Muscle of leg (tissue), 11 donors: ENCODE results near the gene ZDHHC11. TPM values are rescaled to one million over a fixed set of nuclear protein-coding genes. Genes with fewer than 3 reads are reported as not detected.
"Not testable (repeated sequence)": the region's sequence is repeated elsewhere in the genome, so short reads cannot be mapped to it uniquely, and the experiment has no call there.

Experiments used
- DNase-seq: peaks from one replicate; pipeline ENCODE4 v3.0.0; 2013
- H3K27ac ChIP-seq: one replicate; pipeline ENCODE4 v1.5.1; 2013; ENCODE audit warnings: mild to moderate bottlenecking, low read length, control low read depth
- H3K27me3 ChIP-seq: one replicate; pipeline ENCODE4 v1.6.1; 2013; ENCODE audit warnings: low read length; ENCODE audit not compliant: control insufficient read depth, insufficient read depth
- H3K36me3 ChIP-seq: one replicate; pipeline ENCODE4 v1.6.1; 2013; ENCODE audit warnings: low read length; ENCODE audit not compliant: control insufficient read depth, insufficient read depth
- H3K4me1 ChIP-seq: one replicate; pipeline ENCODE4 v1.6.1; 2013; ENCODE audit warnings: low read length; ENCODE audit not compliant: control insufficient read depth, insufficient read depth
- H3K4me3 ChIP-seq: one replicate; pipeline ENCODE4 v1.5.1; 2013; ENCODE audit warnings: low read length, control low read depth
- H3K9me3 ChIP-seq: replicated peaks from 2 replicates; pipeline ENCODE4 v1.6.1; 2013; ENCODE audit warnings: low read depth, low read length; ENCODE audit not compliant: control insufficient read depth
- WGBS: methylation state at CpG from one replicate; pipeline ENCODE4 v1.1.5; 2013; ENCODE audit warnings: missing lambda C conversion rate; ENCODE audit not compliant: insufficient coverage; 5-methylcytosine and 5-hydroxymethylcytosine counted together
- polyA plus RNA-seq, 8 donors: library from polyadenylated mRNA; unstranded; fragments of 120-200 nt; gene quantifications; one replicate each; pipeline versions ENCODE4 v1.2.1 to v1.2.3, GENCODE V29; 2013; ENCODE audit warnings: inconsistent platforms in 1 of 8, low replicate concordance in 1 of 8; ENCODE audit not compliant: insufficient read length in 8 of 8, insufficient read depth in 1 of 8
- total RNA-seq: library from RNA; stranded (reverse); fragments of 120-200 nt; gene quantifications from one replicate; pipeline ENCODE4 v1.2.4, GENCODE V29; 2013

Gene ZDHHC11
- total and polyA plus RNA-seq, 9 donors, result 2.8 to 24.9 (median 10.5) TPM

- not testable (repeated sequence) for H3K27me3 ChIP-seq, H3K9me3 ChIP-seq, H3K4me1 ChIP-seq, H3K36me3 ChIP-seq, H3K27ac ChIP-seq, H3K4me3 ChIP-seq, DNase-seq
- no CpG with 5 or more reads among the region's 2 CpGs for WGBS
Measured at GRCh38 chr5:834013-834412, 16.8 kb downstream of the ZDHHC11 start.

- WGBS, result 88% methylated on average over 3 of the region's 19 CpGs
- not testable (repeated sequence) for DNase-seq, H3K9me3 ChIP-seq
Measured at GRCh38 chr5:828194-828593, 22.6 kb downstream of the ZDHHC11 start.

GRCh38 chr5:825544-825943 is 25.2 kb downstream of the ZDHHC11 start:
- H3K27me3 ChIP-seq, H3K27ac ChIP-seq, H3K4me3 ChIP-seq, H3K36me3 ChIP-seq, H3K9me3 ChIP-seq, H3K4me1 ChIP-seq, DNase-seq: not testable (repeated sequence)
- no CpG with 5 or more reads among the region's 1 CpG for WGBS

More at GRCh38 chr5:828194-828593, 22.6 kb downstream of the ZDHHC11 start:
- H3K36me3 ChIP-seq, H3K4me3 ChIP-seq, H3K4me1 ChIP-seq, H3K27ac ChIP-seq, H3K27me3 ChIP-seq: not testable (repeated sequence)

- Histone ChIP-seq H3K4me1 (no peaks in the 10 kb centered on the region), H3K36me3 (no peaks in the 10 kb centered on the region), H3K27ac (no peak overlapping the region), H3K4me3 (no peak overlapping the region), H3K27me3 (peaks cover 3% of the 10 kb centered on the region), H3K9me3 (no peaks in the 10 kb centered on the region)
- 72% methylated on average over 3 of the region's 8 CpGs for WGBS
- DNase-seq, result no peak
Measured at GRCh38 chr5:821504-821903, 29.3 kb downstream of the ZDHHC11 start.

GRCh38 chr5:820245-820644 is 30.5 kb downstream of the ZDHHC11 start:
- Histone ChIP-seq H3K27ac (no peak overlapping the region), H3K27me3 (peaks cover 3% of the 10 kb centered on the region), H3K4me3 (no peak overlapping the region), H3K4me1 (no peaks in the 10 kb centered on the region), H3K9me3 (peaks cover 5% of the 10 kb centered on the region), H3K36me3 (no peaks in the 10 kb centered on the region)
- WGBS, result 50% methylated on average over 1 of the region's 3 CpGs
- no peak for DNase-seq

GRCh38 chr5:819078-819477 is 31.7 kb downstream of the ZDHHC11 start:
- Histone ChIP-seq H3K36me3 (no peaks in the 10 kb centered on the region), H3K9me3 (peaks cover 5% of the 10 kb centered on the region), H3K27me3 (peaks cover 3% of the 10 kb centered on the region), H3K4me1 (no peaks in the 10 kb centered on the region), H3K27ac (no peak overlapping the region), H3K4me3 (no peak overlapping the region)
- WGBS, result 77% methylated on average over 3 of the region's 3 CpGs
- no peak for DNase-seq

- no peaks in the 10 kb centered on the region for H3K4me1 ChIP-seq
- peaks cover 5% of the 10 kb centered on the region for H3K9me3 ChIP-seq
- H3K27ac ChIP-seq, result no peak overlapping the region
- H3K27me3 ChIP-seq, result peaks cover 3% of the 10 kb centered on the region
- H3K4me3 ChIP-seq, result no peak overlapping the region
- H3K36me3 ChIP-seq, result no peaks in the 10 kb centered on the region
- WGBS, result 83% methylated on average over 13 of the region's 15 CpGs
- DNase-seq, result no peak
Measured at GRCh38 chr5:816176-816575, 34.6 kb downstream of the ZDHHC11 start.

- Histone ChIP-seq H3K27ac (no peak overlapping the region), H3K27me3 (peaks cover 3% of the 10 kb centered on the region), H3K9me3 (peaks cover 5% of the 10 kb centered on the region), H3K4me3 (no peak overlapping the region), H3K4me1 (no peaks in the 10 kb centered on the region), H3K36me3 (no peaks in the 10 kb centered on the region)
- no CpG with 5 or more reads among the region's 3 CpGs for WGBS
- DNase-seq, result no peak
Measured at GRCh38 chr5:815449-815848, 35.3 kb downstream of the ZDHHC11 start.

- H3K4me3 ChIP-seq, H3K4me1 ChIP-seq, H3K27me3 ChIP-seq, H3K9me3 ChIP-seq, H3K27ac ChIP-seq, H3K36me3 ChIP-seq, DNase-seq: not testable (repeated sequence)
- whole genome bisulfite sequencing, result no CpG with 5 or more reads among the region's 5 CpGs
Measured at GRCh38 chr5:813575-813974, 37.2 kb downstream of the ZDHHC11 start.

- H3K27me3 ChIP-seq, DNase-seq, H3K9me3 ChIP-seq, H3K4me3 ChIP-seq, H3K27ac ChIP-seq, H3K4me1 ChIP-seq, H3K36me3 ChIP-seq: not testable (repeated sequence)
- WGBS, result no CpG with 5 or more reads among the region's 9 CpGs
Measured at GRCh38 chr5:811384-811783, 39.4 kb downstream of the ZDHHC11 start.

GRCh38 chr5:807719-808514 is 42.9 kb downstream of the ZDHHC11 start:
- H3K27me3 ChIP-seq, H3K4me1 ChIP-seq, H3K9me3 ChIP-seq, DNase-seq, H3K36me3 ChIP-seq, H3K27ac ChIP-seq, H3K4me3 ChIP-seq: not testable (repeated sequence)
- no CpG with 5 or more reads among the region's 10 CpGs for WGBS
